Panc1 (cell line): Measurements from ENCODE around the gene ADAD1. TPM values are rescaled to one million over a fixed set of nuclear protein-coding genes. Genes with fewer than 3 reads are reported as not detected.

Experiments
- ATAC-seq: fragments of 200-7000 bp; cut with Tn5 transposase; 2 replicates; pipeline ENCODE4 v1.9.1; 2020; ENCODE audit warnings: mild to moderate bottlenecking, moderate library complexity
- BruUV-seq: library from RNA; stranded (reverse); fragments of 400-500 nt; replicated peaks from 2 replicates; lab custom pipeline; 2021; lab: Mats Ljungman, UMichigan
- CTCF ChIA-PET: fragments of 300-600 bp; sonication (Branson Sonifier 250); formaldehyde crosslinking; loops from one replicate; lab custom pipeline; 2022; ENCODE audit warnings: antibody characterized with exemption; lab: Charles Lee
- POLR2A ChIA-PET: fragments of 300-600 bp; sonication (Branson Sonifier 250); formaldehyde crosslinking; loops from one replicate; lab custom pipeline; 2022; ENCODE audit warnings: antibody characterized with exemption; lab: Charles Lee
- DNase-seq: peaks from one replicate; pipeline ENCODE4 v3.0.0-alpha.2; 2010; ENCODE audit warnings: low read depth, low spot score
- H3K27ac ChIP-seq: 2 replicates; pipeline ENCODE4 v1.5.1; 2011; ENCODE audit warnings: mild to moderate bottlenecking, low read length, inconsistent platforms
- H3K27me3 ChIP-seq: fragments of 200-500 bp; sonication (Bioruptor generic); 2 replicates; pipeline ENCODE4 v1.6.0; 2014; ENCODE audit warnings: low read length, inconsistent platforms; ENCODE audit not compliant: control insufficient read depth, insufficient read depth
- H3K36me3 ChIP-seq: fragments of 200-500 bp; sonication (Bioruptor generic); 2 replicates; pipeline ENCODE4 v1.5.1; 2014; ENCODE audit warnings: inconsistent platforms, mild to moderate bottlenecking, low read length, moderate library complexity; ENCODE audit not compliant: control insufficient read depth, insufficient read depth
- H3K4me1 ChIP-seq: 2 replicates; pipeline ENCODE4 v1.5.1; 2011; ENCODE audit warnings: inconsistent platforms, mild to moderate bottlenecking, low read length, moderate library complexity; ENCODE audit not compliant: control insufficient read depth, insufficient read depth
- H3K4me3 ChIP-seq, 2 experiments: 2 replicates each; pipeline ENCODE4 v1.5.1; 2011 to 2012; ENCODE audit warnings: low read depth in 2 of 2, low read length in 2 of 2, mild to moderate bottlenecking in 2 of 2, inconsistent platforms in 1 of 2, moderate library complexity in 1 of 2
- H3K9me3 ChIP-seq: fragments of 200-500 bp; sonication (Bioruptor generic); 2 replicates; pipeline ENCODE4 v1.5.1; 2014; ENCODE audit warnings: low read depth, mild to moderate bottlenecking, inconsistent platforms, low read length, moderate library complexity; ENCODE audit not compliant: control insufficient read depth, insufficient read depth
- CTCF ChIP-seq: fragments of 450-650 bp; IDR thresholded peaks from 2 replicates; pipeline ENCODE4 v1.5.1; 2017; ENCODE audit warnings: mild to moderate bottlenecking
- POLR2AphosphoS5 ChIP-seq: IDR thresholded peaks from 2 replicates; pipeline ENCODE4 v1.6.1; 2012; ENCODE audit warnings: mild to moderate bottlenecking, low read depth, low read length, moderate library complexity
- REST ChIP-seq, 2 experiments: IDR thresholded peaks; 2 replicates each; pipeline ENCODE4 v1.6.1; 2011 to 2012; ENCODE audit warnings: low read depth in 2 of 2, control low read depth in 1 of 2, low read length in 1 of 2, mild to moderate bottlenecking in 1 of 2, moderate library complexity in 1 of 2; ENCODE audit not compliant: insufficient read depth in 1 of 2
- SIN3A ChIP-seq: IDR thresholded peaks from 2 replicates; pipeline ENCODE4 v1.6.1; 2012; ENCODE audit warnings: low read depth, mild to moderate bottlenecking, low read length, moderate library complexity, borderline replicate concordance; ENCODE audit not compliant: insufficient read depth
- TCF7L2 ChIP-seq: IDR thresholded peaks from 2 replicates; pipeline ENCODE4 v1.6.1; 2011; ENCODE audit warnings: mild to moderate bottlenecking, low read depth, low read length, inconsistent platforms
- in situ Hi-C: cut with HindIII; loops from 2 replicates; pipeline ENCODE4 v1.10.0; 2016; ENCODE audit warnings: low sequenced_read_pairs, low pct_unique_long_range_greater_than_20kb
- intact Hi-C: fragments of 100-400 bp; cut with micrococcal nuclease; formaldehyde crosslinking; loops from one replicate; pipeline ENCODE4 v1.10.0; 2022; ENCODE audit not compliant: unreplicated experiment
- total RNA-seq: library from RNA; stranded (reverse); gene quantifications from one replicate; pipeline ENCODE4 v1.2.1, GENCODE V29; 2021; ENCODE audit not compliant: unreplicated experiment

Gene ADAD1
- total RNA-seq, 1 experiment from 2014 or later = not detected

GRCh38 chr4:122423246-122423645 is 44.4 kb downstream of the ADAD1 start:
- ATAC-seq = no peak
- TF ChIP-seq SIN3A (no peak), REST (IDR thresholded peaks at IDR 0.05; ENCODE audit: insufficient read depth in 1 of 2, low read depth in 2 of 2, low read length in 1 of 2) (no peak), POLR2AphosphoS5 (no peak), CTCF (no peak), TCF7L2 (no peak)
- ChIA-PET POLR2A (no interaction called here), CTCF (no interaction called here)
- H3K4me3 ChIP-seq = no peak overlapping the region
- intact Hi-C loops (no loop called here), in situ Hi-C loops (no loop called here)
- no peaks in the 10 kb centered on the region for H3K36me3 ChIP-seq
- no peak overlapping the region for H3K27ac ChIP-seq
- DNase-seq = no peak
- H3K27me3 ChIP-seq = no peaks in the 10 kb centered on the region
- no peaks in the 10 kb centered on the region for H3K9me3 ChIP-seq
- no peaks in the 10 kb centered on the region for H3K4me1 ChIP-seq
- no TSS peak for BruUV-seq

- no TSS peak for BruUV-seq
- TF ChIP-seq CTCF (no peak), REST (IDR thresholded peaks at IDR 0.05; ENCODE audit: insufficient read depth in 1 of 2, low read depth in 2 of 2, low read length in 1 of 2) (no peak)
- Histone ChIP-seq H3K36me3 (no peaks in the 10 kb centered on the region), H3K27me3 (no peaks in the 10 kb centered on the region), H3K4me3 (no peak overlapping the region), H3K27ac (no peak overlapping the region), H3K4me1 (no peaks in the 10 kb centered on the region), H3K9me3 (no peaks in the 10 kb centered on the region)
- intact Hi-C loops (no loop called here), in situ Hi-C loops (no loop called here)
- no peak for ATAC-seq
- ChIA-PET POLR2A (no interaction called here), CTCF (no interaction called here)
- no peak for DNase-seq
These were observed 52.5 kb downstream of the ADAD1 start for GRCh38 chr4:122431351-122431750.
